Stimulated activated CD4-positive, alpha-beta T cell treated with anti-CD3 and anti-CD28 coated beads, Interleukin-12 subunit alpha, Interleukin-12 subunit beta, amount 100 ng/mL, for 4 hours (primary cell): Measurements from ENCODE around the gene LRIT2.
"Not testable (repeated sequence)": the region's sequence is repeated elsewhere in the genome, so short reads cannot be mapped to it uniquely, and the experiment has no call there.

Source experiments
- DNase-seq: peaks from one replicate; pipeline ENCODE4 v3.0.0-alpha.2; 2020

Gene LRIT2

GRCh38 chr10:84179059-84179710 lies 46.2 kb downstream of the LRIT2 start:
- DNase-seq = no peak

GRCh38 chr10:84178160-84178609 lies 47.2 kb downstream of the LRIT2 start:
- no peak for DNase-seq

- DNase-seq = no peak
These were observed 47.7 kb downstream of the LRIT2 start for GRCh38 chr10:84177541-84178141.

DNA sequence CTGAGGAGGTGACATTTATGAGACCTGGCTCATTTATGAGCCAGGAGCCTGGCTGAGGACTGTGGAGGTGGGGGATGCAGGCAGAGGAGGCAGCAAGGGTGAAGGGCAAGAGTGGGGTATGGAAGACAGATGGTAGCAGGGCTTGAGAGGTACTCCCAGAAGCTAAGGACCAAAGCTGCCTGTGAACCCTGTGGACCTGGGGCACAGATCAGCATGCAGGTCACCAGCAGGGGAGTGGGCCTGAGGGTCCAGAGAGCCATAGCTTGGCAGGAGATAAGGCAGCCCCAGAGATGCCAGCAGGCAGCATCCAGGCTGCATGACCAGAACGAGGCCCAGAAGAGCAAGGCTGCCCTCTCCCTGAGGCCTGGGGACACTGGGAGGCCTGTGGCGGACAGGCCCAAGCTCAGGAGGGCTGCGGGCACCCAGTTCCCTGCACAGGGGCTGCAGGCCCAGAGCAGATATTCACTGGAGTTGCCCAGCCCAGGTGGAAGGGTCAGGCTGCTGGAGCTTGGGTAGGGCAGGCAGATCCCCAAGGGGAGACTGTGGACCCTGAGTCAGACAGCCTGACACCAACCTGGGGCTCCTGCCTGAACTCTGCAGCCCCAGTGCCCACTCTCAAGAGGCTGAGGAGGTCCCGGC lies 48.4 kb downstream of the LRIT2 start:
- DNase-seq = no peak

DNA sequence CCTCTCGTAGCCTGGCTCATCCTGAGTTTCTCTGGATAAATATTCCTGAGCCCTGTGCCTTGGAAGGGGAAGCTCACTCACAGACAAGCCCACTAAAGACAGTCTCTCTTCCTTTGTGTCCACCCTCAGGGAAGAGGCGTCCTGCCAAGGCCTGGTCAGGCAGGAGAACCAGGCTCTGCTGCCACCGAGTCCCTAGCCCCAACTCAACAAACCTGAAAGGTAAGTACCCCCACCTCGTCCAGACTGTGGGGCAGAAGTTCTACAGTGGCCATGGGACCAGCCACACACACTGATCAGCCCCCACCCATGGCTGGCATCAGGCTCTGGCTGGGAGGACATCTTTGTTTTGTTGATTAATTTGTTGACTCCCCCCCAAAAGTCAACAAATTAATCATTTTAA lies 49.0 kb downstream of the LRIT2 start:
- DNase-seq = no peak

GRCh38 chr10:84175436-84175835 lies 49.9 kb downstream of the LRIT2 start:
- DNase-seq = no peak

DNA sequence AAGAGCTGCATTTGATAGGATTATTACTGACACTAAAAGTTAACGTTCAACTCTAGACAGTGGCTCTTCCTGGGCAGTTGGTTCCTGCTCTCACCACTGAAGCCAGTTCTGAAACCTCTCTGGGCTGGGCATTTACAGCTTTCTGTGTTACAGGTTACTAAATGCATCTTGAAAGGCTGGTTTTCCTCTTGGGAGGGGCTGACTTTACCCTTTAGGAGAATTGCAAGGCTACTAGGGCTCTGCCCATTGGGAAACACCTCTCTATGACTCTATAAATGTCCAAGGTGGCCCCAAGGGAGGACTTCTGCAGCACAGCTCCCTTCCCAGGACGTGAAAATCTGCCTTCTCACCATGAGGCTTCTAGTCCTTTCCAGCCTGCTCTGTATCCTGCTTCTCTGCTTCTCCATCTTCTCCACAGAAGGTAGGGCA lies 51.8 kb downstream of the LRIT2 start, which contains the start of gene GPR15LG:
TSS of gene GPR15LG (plus strand) at position 301 of the 429 bp plus-strand sequence. CDS start at position 352, 51 bp downstream.
- no peak for DNase-seq

DNA sequence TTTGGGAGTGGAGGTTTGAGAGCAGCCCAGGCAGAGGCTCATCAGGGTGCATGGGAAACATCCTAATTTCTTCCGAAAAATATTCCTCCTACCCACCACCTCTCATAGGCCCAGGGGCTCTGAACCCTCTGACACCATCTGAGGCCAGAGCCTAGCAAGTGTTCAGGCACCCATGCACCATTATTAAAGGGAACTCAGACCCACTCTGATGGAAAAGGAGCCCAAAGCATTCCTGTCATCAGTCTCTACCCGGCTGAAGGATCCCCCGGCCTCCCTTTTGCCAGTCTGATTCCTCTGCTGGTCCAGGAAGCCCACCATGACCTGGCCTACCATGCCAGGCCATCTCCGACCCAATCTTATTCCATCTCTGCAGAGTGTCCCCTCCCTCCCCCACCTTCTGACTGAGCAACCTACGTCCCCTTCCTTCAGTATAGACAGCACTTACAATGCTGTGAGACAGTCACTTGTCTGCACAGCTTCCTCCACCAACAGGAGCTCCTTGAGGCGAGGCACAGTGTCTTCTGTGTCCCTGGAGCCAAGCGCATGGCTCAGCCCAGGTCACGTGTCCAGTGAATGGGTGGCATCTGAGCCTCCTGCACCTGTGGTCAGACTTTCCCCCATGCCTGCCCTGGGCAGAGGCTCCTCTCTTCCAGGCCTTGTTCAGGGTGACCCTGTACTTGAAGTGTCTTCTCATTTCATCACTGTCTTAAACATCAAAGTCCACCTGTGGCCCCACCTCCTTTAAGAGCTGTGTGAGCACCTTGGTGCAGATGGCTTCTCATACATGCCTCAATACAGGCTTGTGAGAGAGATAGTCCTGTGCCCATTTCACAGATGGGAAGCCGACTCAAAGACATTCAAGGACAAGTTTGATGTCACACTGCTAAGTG lies 52.6 kb downstream of the LRIT2 start:
- no peak for DNase-seq

GRCh38 chr10:84171700-84172466 lies 53.5 kb downstream of the LRIT2 start:
- DNase-seq = not testable (repeated sequence)

DNA sequence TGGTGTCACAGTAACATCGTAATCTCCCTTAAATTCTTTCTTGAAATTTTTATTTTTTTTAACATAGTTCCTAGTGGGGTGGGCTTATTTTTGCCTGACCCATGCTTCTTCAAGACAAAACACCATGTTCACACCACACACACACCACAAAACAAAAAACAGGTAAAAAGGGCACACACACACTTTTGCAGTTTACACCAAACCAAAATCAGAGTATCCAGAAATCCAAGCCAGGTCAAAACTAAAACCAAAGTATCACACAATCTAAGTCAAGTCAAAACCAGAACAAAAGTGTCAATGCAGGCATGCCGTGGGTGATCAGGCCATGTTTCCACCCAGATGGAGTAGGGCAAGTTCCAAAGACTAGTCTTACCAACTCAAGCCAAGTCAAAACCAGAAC lies 54.1 kb downstream of the LRIT2 start:
- DNase-seq = not testable (repeated sequence)
